GM23338 (cell line): ENCODE results near the gene HINT1. TPM values are rescaled to one million over a fixed set of nuclear protein-coding genes. Genes with fewer than 3 reads are reported as not detected.

Source experiments
- ATAC-seq: fragments of 200-7000 bp; cut with Tn5 transposase; 3 replicates; pipeline ENCODE4 v1.9.1; 2020
- DNase-seq: peaks from one replicate; pipeline ENCODE4 v3.0.0-alpha.2; 2015; ENCODE audit warnings: low spot score
- H2AFZ ChIP-seq: fragments of 200-600 bp; sonication (generic); 2 replicates; pipeline ENCODE4 v1.8.0; 2016; ENCODE audit warnings: antibody characterized with exemption, mild to moderate bottlenecking, moderate library complexity
- H3F3A ChIP-seq: fragments of 200-600 bp; sonication (generic); replicated peaks from 2 replicates; pipeline ENCODE4 v1.8.0; 2017; ENCODE audit warnings: antibody characterized with exemption, mixed run types, low read depth
- H3K27ac ChIP-seq: fragments of 200-600 bp; sonication (generic); 2 replicates; pipeline ENCODE4 v1.6.1; 2016; ENCODE audit warnings: low read depth
- H3K27me3 ChIP-seq: fragments of 200-600 bp; sonication (generic); 2 replicates; pipeline ENCODE4 v1.8.0; 2016; ENCODE audit warnings: mild to moderate bottlenecking, mixed run types, moderate library complexity; ENCODE audit not compliant: insufficient read depth
- H3K36me3 ChIP-seq: fragments of 200-600 bp; sonication (generic); 2 replicates; pipeline ENCODE4 v1.8.0; 2016; ENCODE audit warnings: mild to moderate bottlenecking; ENCODE audit not compliant: insufficient read depth
- H3K4me1 ChIP-seq: fragments of 200-600 bp; sonication (generic); 2 replicates; pipeline ENCODE4 v1.8.0; 2016; ENCODE audit warnings: mild to moderate bottlenecking, moderate library complexity; ENCODE audit not compliant: insufficient read depth
- H3K4me2 ChIP-seq: fragments of 200-600 bp; sonication (generic); 2 replicates; pipeline ENCODE4 v1.7.1; 2017; ENCODE audit warnings: mixed run types
- H3K4me3 ChIP-seq: fragments of 200-600 bp; sonication (generic); 2 replicates; pipeline ENCODE4 v1.6.1; 2016; ENCODE audit warnings: mixed run types
- H3K79me2 ChIP-seq: fragments of 200-600 bp; sonication (generic); replicated peaks from 2 replicates; pipeline ENCODE4 v1.8.0; 2017; ENCODE audit warnings: mild to moderate bottlenecking; ENCODE audit not compliant: insufficient read depth
- H3K9me2 ChIP-seq: fragments of 200-600 bp; sonication (generic); 2 replicates; pipeline ENCODE4 v1.8.0; 2017; ENCODE audit not compliant: insufficient read depth
- H4K20me1 ChIP-seq: fragments of 200-600 bp; sonication (generic); replicated peaks from 2 replicates; pipeline ENCODE4 v1.8.0; 2017; ENCODE audit warnings: mild to moderate bottlenecking; ENCODE audit not compliant: insufficient read depth
- H3K27ac Mint-ChIP-seq: 2 replicates; pipeline ENCODE4 v1.8.0; 2020; ENCODE audit warnings: inconsistent platforms, mild to moderate bottlenecking, moderate library complexity, mixed read lengths
- H3K27me3 Mint-ChIP-seq: 3 replicates; pipeline ENCODE4 v1.8.0; 2022; ENCODE audit warnings: low read depth, mild to moderate bottlenecking, moderate library complexity, mixed read lengths, inconsistent platforms; ENCODE audit not compliant: insufficient read depth, poor library complexity
- H3K36me3 Mint-ChIP-seq: 3 replicates; pipeline ENCODE4 v1.8.0; 2021; ENCODE audit warnings: low read depth, mild to moderate bottlenecking, inconsistent platforms, moderate library complexity, mixed read lengths
- H3K4me1 Mint-ChIP-seq: 3 replicates; pipeline ENCODE4 v1.8.0; 2020; ENCODE audit warnings: mild to moderate bottlenecking, inconsistent platforms, mixed read lengths
- H3K4me3 Mint-ChIP-seq: 3 replicates; pipeline ENCODE4 v1.8.0; 2021; ENCODE audit warnings: moderate library complexity, mild to moderate bottlenecking, inconsistent platforms, mixed read lengths
- H3K9me3 Mint-ChIP-seq: 3 replicates; pipeline ENCODE4 v1.8.0; 2020; ENCODE audit warnings: moderate library complexity, mild to moderate bottlenecking, inconsistent platforms, mixed read lengths
- CTCF ChIP-seq, 2 experiments: fragments of 200-600 bp in 1 of 2; sonication (generic) in 1 of 2; conservative IDR thresholded peaks; 2 replicates each; pipeline versions ENCODE4 v1.5.1 to v1.6.1; 2016 to 2017; ENCODE audit warnings: antibody characterized with exemption in 2 of 2, low read depth in 2 of 2, mild to moderate bottlenecking in 2 of 2, moderate library complexity in 1 of 2
- EZH2 ChIP-seq: fragments of 200-600 bp; sonication (generic); IDR thresholded peaks from one replicate; pipeline ENCODE4 v1.8.0; 2017; ENCODE audit warnings: antibody characterized with exemption, mild to moderate bottlenecking, low read depth; ENCODE audit not compliant: unreplicated experiment
- EZH2phosphoT487 ChIP-seq: fragments of 200-600 bp; sonication (generic); IDR thresholded peaks from one replicate; pipeline ENCODE4 v1.8.1; 2018; ENCODE audit warnings: antibody characterized with exemption; ENCODE audit not compliant: unreplicated experiment
- POLR2AphosphoS5 ChIP-seq: IDR thresholded peaks from 2 replicates; pipeline ENCODE4 v1.6.1; 2016; ENCODE audit warnings: antibody characterized with exemption, low read depth
- REST ChIP-seq: IDR thresholded peaks from one replicate; pipeline ENCODE4 v1.6.1; 2018; ENCODE audit warnings: antibody characterized with exemption; ENCODE audit not compliant: unreplicated experiment
- STAT1 ChIP-seq: IDR thresholded peaks from one replicate; pipeline ENCODE4 v1.6.1; 2016; ENCODE audit warnings: antibody characterized with exemption; ENCODE audit not compliant: unreplicated experiment
- polyA plus RNA-seq: library from polyadenylated mRNA; unstranded; fragments of >200 nt; fragmentation: Nextera tagmentation; extraction: Ambion mirVana; gene quantifications from 2 replicates; pipeline ENCODE4 v1.2.1, GENCODE V29; 2016
- total RNA-seq: library from RNA; depleted of rRNA; stranded (reverse); fragments of >200 nt; shearing (Covaris generic); gene quantifications from 2 replicates; pipeline ENCODE4 v1.2.3, GENCODE V29; 2014
- TF ChIP-seq, protein P1 (sequence below): IDR thresholded peaks from 2 replicates; pipeline ENCODE4 v1.6.1; 2016; ENCODE audit warnings: antibody characterized with exemption
- TF ChIP-seq, protein P2 (sequence below): fragments of 250-450 bp; sonication (Bioruptor Pico); IDR thresholded peaks from 2 replicates; pipeline ENCODE4 v1.5.0; 2020; ENCODE audit warnings: mild to moderate bottlenecking, moderate library complexity

HINT1 gene
- total and polyA plus RNA-seq, 2 experiments from 2014 or later, result 171 to 687 TPM

DNA sequence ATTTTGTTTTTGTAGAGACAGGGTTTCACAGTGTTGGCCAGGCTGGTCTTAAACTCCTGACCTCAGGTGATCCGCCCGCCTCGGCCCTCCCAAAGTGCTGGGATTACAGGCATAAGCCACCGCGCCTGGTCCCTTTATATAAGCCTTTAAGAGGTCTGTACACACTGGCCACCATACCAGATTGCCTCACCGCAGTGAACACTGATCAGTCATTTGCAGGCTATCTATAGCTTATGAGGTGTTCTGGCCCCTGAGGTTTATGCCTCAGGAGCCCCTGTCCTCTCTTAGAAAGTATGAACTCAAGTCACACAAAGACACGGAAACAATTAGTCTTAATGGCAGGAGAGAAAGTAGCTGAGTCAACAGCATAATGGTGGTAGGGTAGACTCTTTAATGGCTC is 14.6 kb downstream of the HINT1 start (continued):
- TF ChIP-seq CTCF (conservative IDR thresholded peaks at IDR 0.05; ENCODE audit: low read depth in 2 of 2), result no peak
- TF ChIP-seq REST, result no peak

DNA sequence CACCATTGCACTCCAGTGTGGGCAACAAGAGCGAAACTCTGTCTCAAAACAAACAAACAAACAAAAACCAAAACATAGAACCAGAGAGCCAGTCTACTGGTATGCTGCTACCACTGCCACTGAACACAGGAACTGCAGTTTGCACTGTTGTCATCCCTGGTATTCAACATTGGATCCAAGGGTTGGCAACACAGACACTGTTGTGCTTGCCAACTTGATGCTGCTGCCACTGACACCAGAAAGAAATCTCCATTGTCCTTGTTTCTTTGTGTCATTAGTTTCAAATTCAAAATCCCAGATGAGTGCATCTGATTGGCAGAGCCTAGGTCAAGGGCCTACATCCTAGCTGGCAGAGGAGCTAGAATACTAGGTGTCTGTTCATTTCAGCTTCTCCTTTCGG is 16.2 kb downstream of the HINT1 start:
- no peaks in the 10 kb centered on the region for H3K9me2 ChIP-seq
- ATAC-seq (no peak), DNase-seq (no peak)
- no peak overlapping the region for H3K4me3 ChIP-seq
- no peak overlapping the region for H3K4me2 ChIP-seq
- H3K79me2 ChIP-seq, result no peaks in the 10 kb centered on the region
- H3K27ac ChIP-seq, result no peak overlapping the region
- Mint-ChIP-seq H3K36me3 (peaks cover 4% of the 10 kb centered on the region; the same call in 2 of the 3 replicates), H3K9me3 (no peaks in the 10 kb centered on the region; the same call in 2 of the 3 replicates), H3K4me1 (no peaks in the 10 kb centered on the region), H3K27ac (no peak overlapping the region), H3K4me3 (no peak overlapping the region), H3K27me3 (peaks cover 4% of the 10 kb centered on the region)
- no peaks in the 10 kb centered on the region for H3K27me3 ChIP-seq
- H2AFZ ChIP-seq, result no peak overlapping the region
- no peaks in the 10 kb centered on the region for H3K4me1 ChIP-seq
- H3K36me3 ChIP-seq, result no peaks in the 10 kb centered on the region
- no peaks in the 10 kb centered on the region for H3F3A ChIP-seq
- TF ChIP-seq POLR2AphosphoS5 (no peak), STAT1 (no peak), EZH2 (no peak), EZH2phosphoT487 (no peak)
- TF ChIP-seq, protein P1, sequence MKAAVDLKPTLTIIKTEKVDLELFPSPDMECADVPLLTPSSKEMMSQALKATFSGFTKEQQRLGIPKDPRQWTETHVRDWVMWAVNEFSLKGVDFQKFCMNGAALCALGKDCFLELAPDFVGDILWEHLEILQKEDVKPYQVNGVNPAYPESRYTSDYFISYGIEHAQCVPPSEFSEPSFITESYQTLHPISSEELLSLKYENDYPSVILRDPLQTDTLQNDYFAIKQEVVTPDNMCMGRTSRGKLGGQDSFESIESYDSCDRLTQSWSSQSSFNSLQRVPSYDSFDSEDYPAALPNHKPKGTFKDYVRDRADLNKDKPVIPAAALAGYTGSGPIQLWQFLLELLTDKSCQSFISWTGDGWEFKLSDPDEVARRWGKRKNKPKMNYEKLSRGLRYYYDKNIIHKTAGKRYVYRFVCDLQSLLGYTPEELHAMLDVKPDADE, result no peak
- TF ChIP-seq, protein P2, sequence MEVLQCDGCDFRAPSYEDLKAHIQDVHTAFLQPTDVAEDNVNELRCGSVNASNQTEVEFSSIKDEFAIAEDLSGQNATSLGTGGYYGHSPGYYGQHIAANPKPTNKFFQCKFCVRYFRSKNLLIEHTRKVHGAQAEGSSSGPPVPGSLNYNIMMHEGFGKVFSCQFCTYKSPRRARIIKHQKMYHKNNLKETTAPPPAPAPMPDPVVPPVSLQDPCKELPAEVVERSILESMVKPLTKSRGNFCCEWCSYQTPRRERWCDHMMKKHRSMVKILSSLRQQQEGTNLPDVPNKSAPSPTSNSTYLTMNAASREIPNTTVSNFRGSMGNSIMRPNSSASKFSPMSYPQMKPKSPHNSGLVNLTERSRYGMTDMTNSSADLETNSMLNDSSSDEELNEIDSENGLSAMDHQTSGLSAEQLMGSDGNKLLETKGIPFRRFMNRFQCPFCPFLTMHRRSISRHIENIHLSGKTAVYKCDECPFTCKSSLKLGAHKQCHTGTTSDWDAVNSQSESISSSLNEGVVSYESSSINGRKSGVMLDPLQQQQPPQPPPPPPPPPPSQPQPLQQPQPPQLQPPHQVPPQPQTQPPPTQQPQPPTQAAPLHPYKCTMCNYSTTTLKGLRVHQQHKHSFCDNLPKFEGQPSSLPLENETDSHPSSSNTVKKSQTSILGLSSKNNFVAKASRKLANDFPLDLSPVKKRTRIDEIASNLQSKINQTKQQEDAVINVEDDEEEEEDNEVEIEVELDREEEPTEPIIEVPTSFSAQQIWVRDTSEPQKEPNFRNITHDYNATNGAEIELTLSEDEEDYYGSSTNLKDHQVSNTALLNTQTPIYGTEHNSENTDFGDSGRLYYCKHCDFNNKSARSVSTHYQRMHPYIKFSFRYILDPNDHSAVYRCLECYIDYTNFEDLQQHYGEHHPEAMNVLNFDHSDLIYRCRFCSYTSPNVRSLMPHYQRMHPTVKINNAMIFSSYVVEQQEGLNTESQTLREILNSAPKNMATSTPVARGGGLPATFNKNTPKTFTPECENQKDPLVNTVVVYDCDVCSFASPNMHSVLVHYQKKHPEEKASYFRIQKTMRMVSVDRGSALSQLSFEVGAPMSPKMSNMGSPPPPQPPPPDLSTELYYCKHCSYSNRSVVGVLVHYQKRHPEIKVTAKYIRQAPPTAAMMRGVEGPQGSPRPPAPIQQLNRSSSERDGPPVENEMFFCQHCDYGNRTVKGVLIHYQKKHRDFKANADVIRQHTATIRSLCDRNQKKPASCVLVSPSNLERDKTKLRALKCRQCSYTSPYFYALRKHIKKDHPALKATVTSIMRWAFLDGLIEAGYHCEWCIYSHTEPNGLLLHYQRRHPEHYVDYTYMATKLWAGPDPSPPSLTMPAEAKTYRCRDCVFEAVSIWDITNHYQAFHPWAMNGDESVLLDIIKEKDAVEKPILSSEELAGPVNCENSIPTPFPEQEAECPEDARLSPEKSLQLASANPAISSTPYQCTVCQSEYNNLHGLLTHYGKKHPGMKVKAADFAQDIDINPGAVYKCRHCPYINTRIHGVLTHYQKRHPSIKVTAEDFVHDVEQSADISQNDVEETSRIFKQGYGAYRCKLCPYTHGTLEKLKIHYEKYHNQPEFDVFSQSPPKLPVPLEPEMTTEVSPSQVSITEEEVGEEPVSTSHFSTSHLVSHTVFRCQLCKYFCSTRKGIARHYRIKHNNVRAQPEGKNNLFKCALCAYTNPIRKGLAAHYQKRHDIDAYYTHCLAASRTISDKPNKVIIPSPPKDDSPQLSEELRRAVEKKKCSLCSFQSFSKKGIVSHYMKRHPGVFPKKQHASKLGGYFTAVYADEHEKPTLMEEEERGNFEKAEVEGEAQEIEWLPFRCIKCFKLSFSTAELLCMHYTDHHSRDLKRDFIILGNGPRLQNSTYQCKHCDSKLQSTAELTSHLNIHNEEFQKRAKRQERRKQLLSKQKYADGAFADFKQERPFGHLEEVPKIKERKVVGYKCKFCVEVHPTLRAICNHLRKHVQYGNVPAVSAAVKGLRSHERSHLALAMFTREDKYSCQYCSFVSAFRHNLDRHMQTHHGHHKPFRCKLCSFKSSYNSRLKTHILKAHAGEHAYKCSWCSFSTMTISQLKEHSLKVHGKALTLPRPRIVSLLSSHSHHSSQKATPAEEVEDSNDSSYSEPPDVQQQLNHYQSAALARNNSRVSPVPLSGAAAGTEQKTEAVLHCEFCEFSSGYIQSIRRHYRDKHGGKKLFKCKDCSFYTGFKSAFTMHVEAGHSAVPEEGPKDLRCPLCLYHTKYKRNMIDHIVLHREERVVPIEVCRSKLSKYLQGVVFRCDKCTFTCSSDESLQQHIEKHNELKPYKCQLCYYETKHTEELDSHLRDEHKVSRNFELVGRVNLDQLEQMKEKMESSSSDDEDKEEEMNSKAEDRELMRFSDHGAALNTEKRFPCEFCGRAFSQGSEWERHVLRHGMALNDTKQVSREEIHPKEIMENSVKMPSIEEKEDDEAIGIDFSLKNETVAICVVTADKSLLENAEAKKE (CRISPR knock-in tag), result no peak
- no peaks in the 10 kb centered on the region for H4K20me1 ChIP-seq
